Brain microvascular endothelial cell (primary cell): Measurements from ENCODE around the gene RAPGEF2.

ENCODE experiments used
- DNase-seq: peaks from one replicate; pipeline ENCODE4 v3.0.0-alpha.2; 2020
- H3K27ac ChIP-seq: fragments of 250-450 bp; sonication (Bioruptor Pico); 2 replicates; pipeline ENCODE4 v1.5.1; 2020; ENCODE audit warnings: mild to moderate bottlenecking, moderate library complexity
- H3K27me3 ChIP-seq: fragments of 250-450 bp; sonication (Bioruptor Pico); replicated peaks from 2 replicates; pipeline ENCODE4 v1.5.1; 2020; ENCODE audit warnings: mild to moderate bottlenecking
- H3K36me3 ChIP-seq: fragments of 250-450 bp; sonication (Bioruptor Pico); replicated peaks from 2 replicates; pipeline ENCODE4 v1.5.1; 2020; ENCODE audit warnings: mild to moderate bottlenecking
- H3K4me3 ChIP-seq: 2 replicates; pipeline ENCODE4 v1.5.1; 2011; ENCODE audit warnings: low read depth, mild to moderate bottlenecking, control low read depth, low read length, moderate library complexity
- in situ Hi-C: cut with HindIII; loops from 2 replicates; pipeline ENCODE4 v1.10.0; 2017; ENCODE audit warnings: low sequenced_read_pairs, low pct_ligation_motif_present
- TF ChIP-seq, protein P1 (sequence below): IDR thresholded peaks from 2 replicates; pipeline ENCODE4 v1.5.1; 2011; ENCODE audit warnings: low read depth, mild to moderate bottlenecking, moderate library complexity, low read length, control low read depth, inconsistent platforms; ENCODE audit errors: missing control alignments

Gene RAPGEF2

DNA sequence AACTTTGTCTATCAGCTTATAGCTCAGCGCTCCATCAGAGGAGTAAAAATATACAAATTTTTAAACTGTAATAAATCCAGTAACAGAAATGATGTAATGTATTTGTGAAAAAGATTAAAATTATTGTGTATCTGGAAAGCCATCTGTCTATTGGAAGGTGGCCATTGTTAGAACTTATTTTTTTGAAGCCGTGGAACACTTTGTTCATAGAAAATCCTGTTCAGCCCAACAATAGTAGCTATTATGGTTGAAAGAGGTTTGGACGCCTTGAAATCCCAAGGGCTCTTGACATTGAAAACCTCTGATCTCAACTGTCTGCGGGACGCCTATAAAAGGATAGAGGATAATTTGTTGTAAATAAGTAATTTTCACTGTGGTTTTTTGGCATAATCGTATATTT lies 98.3 kb downstream of the RAPGEF2 start:
- DNase-seq: no peak
- TF ChIP-seq, protein P1, sequence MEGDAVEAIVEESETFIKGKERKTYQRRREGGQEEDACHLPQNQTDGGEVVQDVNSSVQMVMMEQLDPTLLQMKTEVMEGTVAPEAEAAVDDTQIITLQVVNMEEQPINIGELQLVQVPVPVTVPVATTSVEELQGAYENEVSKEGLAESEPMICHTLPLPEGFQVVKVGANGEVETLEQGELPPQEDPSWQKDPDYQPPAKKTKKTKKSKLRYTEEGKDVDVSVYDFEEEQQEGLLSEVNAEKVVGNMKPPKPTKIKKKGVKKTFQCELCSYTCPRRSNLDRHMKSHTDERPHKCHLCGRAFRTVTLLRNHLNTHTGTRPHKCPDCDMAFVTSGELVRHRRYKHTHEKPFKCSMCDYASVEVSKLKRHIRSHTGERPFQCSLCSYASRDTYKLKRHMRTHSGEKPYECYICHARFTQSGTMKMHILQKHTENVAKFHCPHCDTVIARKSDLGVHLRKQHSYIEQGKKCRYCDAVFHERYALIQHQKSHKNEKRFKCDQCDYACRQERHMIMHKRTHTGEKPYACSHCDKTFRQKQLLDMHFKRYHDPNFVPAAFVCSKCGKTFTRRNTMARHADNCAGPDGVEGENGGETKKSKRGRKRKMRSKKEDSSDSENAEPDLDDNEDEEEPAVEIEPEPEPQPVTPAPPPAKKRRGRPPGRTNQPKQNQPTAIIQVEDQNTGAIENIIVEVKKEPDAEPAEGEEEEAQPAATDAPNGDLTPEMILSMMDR: no peak

DNA sequence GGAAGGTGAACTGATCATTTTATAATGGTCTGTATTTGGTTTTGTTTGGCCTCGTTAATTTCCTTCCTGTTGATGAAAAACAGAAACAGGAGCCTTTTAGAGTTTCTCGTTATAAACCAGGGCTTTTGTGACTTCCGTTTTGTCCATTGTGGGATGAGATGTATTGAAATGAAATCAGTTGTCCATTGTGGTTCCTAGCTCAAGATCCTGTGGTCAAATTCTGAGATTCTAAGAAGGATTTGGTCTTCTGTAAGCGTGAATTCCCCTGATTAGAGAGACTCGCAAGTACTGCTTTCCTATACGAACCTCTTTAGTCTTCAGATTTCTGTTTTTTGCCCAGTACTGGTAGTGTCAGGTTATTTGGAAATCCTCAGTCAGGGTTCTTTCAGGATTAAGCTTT lies 101.7 kb downstream of the RAPGEF2 start:
- TF ChIP-seq, protein P1: no peak
- H3K36me3 ChIP-seq: no peaks in the 10 kb centered on the region
- no peaks in the 10 kb centered on the region for H3K27me3 ChIP-seq
- H3K4me3 ChIP-seq: no peak overlapping the region
- in situ Hi-C loops: no loop called here
- no peak overlapping the region for H3K27ac ChIP-seq
- no peak for DNase-seq

More for the DNA sequence above, 98.3 kb downstream of the RAPGEF2 start:
- Histone ChIP-seq H3K27ac (no peak overlapping the region), H3K27me3 (no peaks in the 10 kb centered on the region), H3K4me3 (no peak overlapping the region), H3K36me3 (no peaks in the 10 kb centered on the region)
- in situ Hi-C loops: no loop called here

DNA sequence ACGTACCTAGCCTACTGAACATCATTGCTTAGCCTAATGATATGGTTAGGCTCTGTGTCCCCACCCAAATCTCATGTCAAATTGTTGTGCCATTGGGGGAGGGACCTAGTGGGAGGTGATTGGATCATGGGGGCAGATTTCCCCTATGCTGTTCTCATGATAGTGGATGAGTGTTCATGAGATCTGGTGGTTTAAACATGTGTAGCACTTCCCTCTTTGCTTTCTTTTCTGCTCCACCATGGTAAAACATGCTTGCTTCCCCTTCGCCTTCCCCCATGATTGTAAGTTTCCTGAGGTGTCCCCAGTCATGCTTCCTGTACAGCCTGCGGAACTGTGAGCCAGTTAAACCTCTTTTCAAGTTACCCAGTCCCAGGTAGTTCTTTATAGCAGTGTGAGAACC lies 102.6 kb downstream of the RAPGEF2 start:
- in situ Hi-C loops: no loop called here
- TF ChIP-seq, protein P1: no peak
- DNase-seq: no peak
- Histone ChIP-seq H3K36me3 (no peaks in the 10 kb centered on the region), H3K4me3 (no peak overlapping the region), H3K27me3 (no peaks in the 10 kb centered on the region), H3K27ac (no peak overlapping the region)

DNA sequence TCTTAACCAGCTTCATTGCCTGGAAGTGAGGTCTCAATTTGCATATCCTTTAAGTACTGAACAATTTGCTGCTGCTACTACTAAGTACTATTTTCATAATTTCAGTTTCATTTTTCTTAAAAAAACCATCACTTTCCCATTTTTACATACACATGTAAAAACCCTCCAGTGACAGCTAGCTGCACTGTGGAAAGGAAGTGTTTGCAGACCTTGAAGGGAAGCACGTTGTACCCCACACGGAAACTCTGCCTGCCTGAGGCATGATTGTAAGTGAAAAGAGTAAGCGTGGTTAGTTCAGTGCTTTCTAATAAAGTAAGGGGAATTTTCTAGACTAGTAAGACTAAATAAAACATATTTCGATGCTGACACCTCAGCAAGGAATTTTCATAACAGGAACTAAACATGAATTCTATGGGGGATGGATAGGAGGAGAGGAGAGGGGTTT lies 103.6 kb downstream of the RAPGEF2 start:
- no peaks in the 10 kb centered on the region for H3K36me3 ChIP-seq
- H3K4me3 ChIP-seq: no peak overlapping the region
- TF ChIP-seq, protein P1: no peak
- H3K27ac ChIP-seq: no peak overlapping the region
- in situ Hi-C loops: no loop called here
- no peak for DNase-seq
- no peaks in the 10 kb centered on the region for H3K27me3 ChIP-seq

DNA sequence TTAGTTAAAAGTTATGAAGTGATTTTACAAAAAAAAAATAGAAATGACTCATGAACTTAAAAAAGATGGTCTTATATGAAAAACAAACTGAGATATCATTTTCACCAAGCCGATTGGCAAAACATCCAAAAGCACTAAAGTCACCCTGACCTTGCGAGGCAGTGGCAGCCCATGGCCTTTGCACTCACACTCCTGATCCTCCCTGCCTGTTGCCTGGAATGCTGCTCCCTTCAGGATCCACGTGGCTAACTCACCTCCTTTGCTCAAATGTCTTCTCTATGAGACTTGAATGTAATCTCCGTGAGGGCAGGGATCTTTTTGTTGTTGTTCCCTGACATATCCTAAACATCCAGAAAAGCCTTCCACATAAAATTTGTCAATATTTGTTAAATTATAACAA lies 106.4 kb downstream of the RAPGEF2 start:
- Histone ChIP-seq H3K36me3 (no peaks in the 10 kb centered on the region), H3K27me3 (no peaks in the 10 kb centered on the region), H3K27ac (no peak overlapping the region), H3K4me3 (no peak overlapping the region)
- in situ Hi-C loops: no loop called here
- TF ChIP-seq, protein P1: no peak
- DNase-seq: no peak

DNA sequence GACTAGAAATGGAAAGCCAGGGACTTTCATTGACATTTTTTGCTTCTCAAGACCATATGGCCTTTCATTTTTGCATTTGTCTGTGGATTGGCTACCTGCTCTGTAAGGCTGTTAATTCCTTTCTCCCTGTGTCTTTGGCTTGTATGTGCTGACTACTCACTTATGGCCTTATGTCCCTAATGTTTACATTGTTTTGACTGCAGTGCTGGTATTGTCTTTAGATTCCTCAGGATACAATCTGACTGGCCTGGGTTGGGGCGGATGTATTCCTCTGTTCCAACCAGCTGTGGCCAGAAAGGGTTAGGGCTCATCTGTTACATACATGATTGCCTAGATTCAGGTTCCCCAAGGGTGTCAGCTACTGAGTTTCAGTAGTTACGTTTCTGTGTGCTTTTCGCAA lies 108.1 kb downstream of the RAPGEF2 start:
- H3K36me3 ChIP-seq: no peaks in the 10 kb centered on the region
- in situ Hi-C loops: no loop called here
- H3K4me3 ChIP-seq: no peak overlapping the region
- TF ChIP-seq, protein P1: no peak
- H3K27ac ChIP-seq: no peak overlapping the region
- DNase-seq: no peak
- no peaks in the 10 kb centered on the region for H3K27me3 ChIP-seq
